AG08395 (cell line): ENCODE measurements around the gene FSD1.
"Not testable (repeated sequence)": the region's sequence is repeated elsewhere in the genome, so short reads cannot be mapped to it uniquely, and the experiment has no call there.

Source experiments
- DNase-seq: peaks from one replicate; pipeline ENCODE4 v3.0.0; 2012; ENCODE audit warnings: mixed read lengths, low spot score

FSD1 gene

GRCh38 chr19:4304538-4305256, at the start of gene FSD1:
Gene FSD1 (plus strand): TSS chr19:4304598. CDS start chr19:4304747, 149 bp downstream.
- peak; percentile 98 for DNase-seq

DNA sequence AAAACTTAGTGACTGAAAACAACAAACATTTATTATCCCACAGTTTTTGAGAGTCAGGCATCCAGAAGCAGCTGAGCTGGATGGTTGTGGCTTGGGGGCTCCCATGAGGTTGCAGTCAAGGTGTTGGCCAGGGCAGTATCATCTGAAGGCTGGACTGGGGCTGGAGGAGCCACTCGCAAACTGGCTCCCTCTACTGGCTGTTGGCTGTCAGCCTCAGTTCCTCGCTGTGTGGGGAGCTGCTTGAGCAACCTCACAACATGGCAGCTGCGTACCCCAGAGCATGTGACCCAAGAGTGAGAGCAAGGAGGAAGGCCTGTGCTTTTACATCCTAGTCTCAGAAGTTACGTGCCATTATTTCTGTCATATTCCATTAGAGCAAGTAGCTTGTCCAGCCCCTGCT, 47.8 kb upstream of the FSD1 start:
- DNase-seq = no peak

DNA sequence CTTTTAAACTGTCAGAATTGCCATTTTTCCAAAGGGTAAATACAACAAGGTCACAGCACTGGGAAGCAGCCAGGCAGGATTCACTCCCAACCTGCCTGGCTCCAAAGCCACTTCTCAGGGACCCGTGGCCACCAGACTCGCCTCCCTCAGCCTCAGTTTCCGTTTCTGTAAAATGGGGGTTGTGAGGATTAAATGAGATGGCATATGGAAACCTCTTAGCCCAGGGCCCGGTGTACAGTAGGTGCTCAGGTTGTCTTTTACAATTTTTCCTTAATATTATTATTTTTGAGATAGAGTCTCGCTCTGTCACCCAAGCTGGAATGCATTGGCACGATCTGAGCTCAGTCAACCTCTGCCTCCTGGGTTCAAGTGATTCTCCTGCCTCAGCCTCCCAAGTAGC, 47.4 kb upstream of the FSD1 start:
- no peak for DNase-seq

DNA sequence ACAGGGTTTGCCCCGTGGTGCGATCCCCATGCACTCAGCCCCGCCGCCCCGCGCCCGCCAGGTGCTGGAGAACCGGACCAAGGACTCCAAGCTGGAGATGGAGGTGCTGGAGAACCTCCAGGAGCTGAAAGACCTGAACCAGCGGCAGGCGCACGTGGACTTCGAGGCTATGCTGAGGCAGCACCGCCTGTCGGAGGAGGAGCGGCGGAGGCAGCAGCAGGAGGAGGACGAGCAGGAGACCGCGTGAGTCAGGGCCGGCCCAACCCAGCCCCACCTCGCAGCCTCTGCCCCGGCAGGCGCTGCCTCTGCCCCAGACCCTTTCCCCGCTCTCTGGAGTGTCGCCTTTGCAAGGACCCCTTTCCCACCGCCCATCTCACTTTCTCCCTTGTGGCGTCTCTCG, 46.2 kb upstream of the FSD1 start:
- DNase-seq = no peak

- no peak for DNase-seq
Observed at GRCh38 chr19:4260613-4261191, 43.7 kb upstream of the FSD1 start.

- DNase-seq = no peak
Observed at GRCh38 chr19:4264812-4265211, 39.6 kb upstream of the FSD1 start.

- DNase-seq = no peak
Observed at GRCh38 chr19:4266253-4267000, 38.0 kb upstream of the FSD1 start.

DNA sequence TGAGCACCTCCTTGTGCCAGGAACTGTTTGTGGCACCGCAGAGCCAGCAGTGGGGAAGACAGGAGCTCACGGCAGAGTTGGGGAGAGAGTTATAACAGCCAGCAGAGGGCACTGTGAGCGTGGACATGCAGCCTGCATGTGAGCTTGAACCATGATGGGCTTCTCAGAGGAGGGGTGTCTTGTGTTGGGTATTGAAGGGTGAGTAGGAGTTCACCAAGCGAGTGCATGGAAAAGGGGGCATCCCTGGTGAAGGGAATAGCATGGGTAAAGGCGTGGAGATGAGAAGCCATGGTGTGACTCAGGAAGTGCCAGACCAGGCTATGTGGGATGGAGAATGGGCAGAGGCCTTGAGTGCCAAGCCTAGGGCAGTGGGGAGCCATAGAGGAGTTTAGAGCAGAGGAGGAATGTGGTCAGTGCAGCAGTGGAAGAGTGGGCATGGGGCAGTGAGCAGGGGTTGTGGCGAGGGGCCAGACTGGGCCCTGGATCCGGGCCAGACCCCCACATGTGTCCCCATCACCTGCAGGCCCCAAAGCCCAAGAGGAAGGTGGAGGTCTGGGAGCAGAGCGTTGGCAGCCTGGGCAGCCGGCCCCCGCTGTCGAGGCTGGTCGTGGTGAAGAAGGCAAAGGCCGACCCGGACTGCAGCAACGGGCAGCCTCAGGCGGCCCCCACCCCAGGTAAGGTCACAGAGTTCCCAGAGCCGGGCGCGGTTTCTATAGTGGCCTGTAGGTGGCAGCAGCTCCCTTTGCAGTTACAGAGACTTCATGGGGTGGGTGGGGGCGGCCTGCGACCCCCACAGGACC, 37.1 kb upstream of the FSD1 start:
- DNase-seq = peak; percentile 61

DNA sequence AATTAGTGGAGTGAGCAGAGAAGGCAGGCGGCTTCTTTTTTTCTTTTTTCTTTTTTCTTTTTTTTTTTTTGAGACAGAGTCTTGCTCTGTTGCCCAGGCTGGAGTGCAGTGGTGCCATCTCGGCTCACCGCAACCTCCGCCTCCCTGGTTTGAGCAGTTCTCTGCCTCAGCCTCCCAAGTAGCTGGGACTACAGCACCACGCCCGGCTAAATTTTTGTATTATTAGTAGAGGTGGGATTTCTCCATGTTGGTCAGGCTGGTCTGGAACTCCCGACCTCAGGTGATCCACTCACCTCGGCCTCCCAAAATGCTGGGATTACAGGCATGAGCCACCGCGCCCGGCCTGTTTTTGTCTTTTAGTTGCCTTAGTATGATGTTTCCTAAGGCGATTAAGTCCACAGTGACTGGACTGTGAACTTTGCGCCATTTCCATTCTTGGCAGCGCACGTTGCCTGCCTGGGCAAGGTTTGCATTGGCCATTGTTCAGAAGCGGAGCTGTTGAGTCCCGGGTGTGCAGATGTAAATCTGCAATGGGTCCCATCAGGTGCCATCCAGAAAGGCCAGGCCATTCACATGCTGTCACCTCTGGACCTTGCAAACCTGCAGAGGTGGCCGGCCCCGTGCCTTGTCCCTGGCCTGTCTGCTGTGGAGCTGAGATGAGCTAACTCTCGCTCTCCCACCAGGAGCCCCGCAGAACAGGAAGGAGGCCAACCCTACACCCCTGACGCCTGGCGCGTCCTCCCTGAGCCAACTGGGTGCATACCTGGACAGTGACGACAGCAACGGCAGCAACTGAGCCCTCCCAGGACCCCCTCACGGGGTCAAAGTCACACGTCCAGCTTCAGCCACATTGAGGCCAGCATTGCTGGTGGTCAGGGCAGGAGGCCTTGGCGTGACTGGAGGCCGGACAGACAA, 36.2 kb upstream of the FSD1 start:
- DNase-seq = peak; percentile 1

DNA sequence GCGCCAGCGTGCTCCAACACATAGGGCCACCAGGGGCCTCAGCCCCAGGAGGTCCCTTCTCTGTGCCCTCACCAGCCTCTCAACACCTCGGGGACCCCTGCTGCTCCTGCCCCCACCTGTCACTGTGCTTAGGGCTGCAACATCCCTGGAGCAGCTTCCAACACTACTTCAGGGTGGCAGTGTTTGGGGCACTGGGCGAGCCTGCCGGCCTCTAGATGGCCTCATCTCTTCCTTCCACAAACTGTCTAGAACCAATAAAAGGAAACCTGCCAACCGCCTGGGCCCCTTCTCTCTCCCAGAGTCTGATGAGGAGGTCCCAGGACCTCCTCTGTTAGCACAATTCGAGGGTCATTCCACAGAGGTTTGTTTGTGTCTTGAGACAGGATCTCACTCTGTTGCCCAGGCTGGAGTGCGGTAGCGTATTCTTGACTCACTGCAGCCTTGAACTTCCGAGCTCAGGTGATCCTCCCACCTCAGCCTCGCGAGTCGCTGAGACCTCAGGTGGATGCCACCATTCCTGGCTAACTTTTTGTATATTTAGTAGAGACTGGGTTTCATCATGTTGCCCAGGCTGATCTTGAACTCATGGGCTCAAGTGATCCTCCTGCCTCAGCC, 35.5 kb upstream of the FSD1 start:
- peak; percentile 1 for DNase-seq

GRCh38 chr19:4272894-4273293, 31.5 kb upstream of the FSD1 start:
- no peak for DNase-seq

- not testable (repeated sequence) for DNase-seq
Observed at GRCh38 chr19:4274321-4274686, 30.1 kb upstream of the FSD1 start.

- peak; percentile 1 for DNase-seq
Observed at GRCh38 chr19:4277191-4277696, 27.2 kb upstream of the FSD1 start.

GRCh38 chr19:4278010-4278409, 26.4 kb upstream of the FSD1 start:
- peak; percentile 4 for DNase-seq

GRCh38 chr19:4278419-4279266, 25.8 kb upstream of the FSD1 start, which contains the start of gene SHD:
Gene SHD (plus strand): TSS chr19:4279266. CDS start chr19:4280064, 798 bp downstream.
- DNase-seq = peak; percentile 0

GRCh38 chr19:4279267-4279529, 25.2 kb upstream of the FSD1 start:
- no peak for DNase-seq

GRCh38 chr19:4279530-4280422, 24.6 kb upstream of the FSD1 start:
- DNase-seq = no peak

GRCh38 chr19:4284176-4284958, 20.0 kb upstream of the FSD1 start:
- peak; percentile 40 for DNase-seq
